HG02852 (cell line): Measurements from ENCODE around the gene DEPDC7.
"Not testable (repeated sequence)": the region's sequence is repeated elsewhere in the genome, so short reads cannot be mapped to it uniquely, and the experiment has no call there.

ENCODE experiments used
- ATAC-seq: cut with Tn5 transposase; IDR thresholded peaks from one replicate; pipeline ENCODE4 v1.9.1; 2021; ENCODE audit warnings: mild to moderate bottlenecking, moderate library complexity; ENCODE audit not compliant: unreplicated experiment

DEPDC7 gene

GRCh38 chr11:33015621-33016551 lies at the start of gene DEPDC7:
DEPDC7 (plus strand) TSS chr11:33015878; CDS start chr11:33015956, 78 bp downstream.
- ATAC-seq = peak; percentile 75

DNA sequence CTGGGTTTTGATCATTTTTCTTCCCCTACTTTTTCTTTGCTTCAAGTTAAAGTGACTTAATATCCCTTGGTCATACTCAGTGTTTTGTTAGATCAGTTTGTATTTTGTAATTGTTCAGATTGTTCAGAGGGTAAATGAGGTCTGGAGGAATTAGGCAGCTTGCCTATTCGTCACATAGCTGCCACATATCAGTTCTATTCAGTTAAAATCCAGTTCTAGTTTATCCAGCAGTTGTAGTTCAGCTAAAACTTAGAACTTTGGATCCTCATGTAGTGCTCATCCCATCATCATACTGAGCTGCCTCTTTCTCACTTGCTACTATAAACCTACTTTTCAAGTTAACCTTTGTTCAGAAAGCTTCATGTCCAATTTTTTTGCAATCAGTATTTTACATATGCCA lies 47.1 kb upstream of the DEPDC7 start:
- ATAC-seq = no peak

GRCh38 chr11:32972233-32972632 lies 43.4 kb upstream of the DEPDC7 start:
- ATAC-seq = not testable (repeated sequence)

DNA sequence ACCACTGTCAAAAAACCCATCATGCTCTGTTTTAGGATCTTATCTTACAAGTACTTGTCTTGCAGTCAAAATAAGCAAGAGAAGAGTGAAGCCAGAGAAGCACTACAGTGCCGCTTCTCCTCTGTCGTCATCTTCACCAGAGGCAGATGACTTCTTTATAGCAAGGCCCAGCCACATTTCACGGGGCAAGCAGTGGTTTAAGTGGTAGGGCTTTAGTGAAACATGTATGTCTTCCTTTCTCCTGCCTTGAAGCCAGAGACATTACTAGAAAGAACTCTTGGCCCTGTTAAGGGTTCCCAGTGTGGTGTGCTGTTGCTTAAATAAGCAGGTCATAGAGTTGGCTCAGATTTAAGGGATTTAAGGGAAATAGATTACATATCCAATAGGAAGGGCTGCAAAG lies 42.9 kb upstream of the DEPDC7 start:
- ATAC-seq = no peak

GRCh38 chr11:32982626-32983025 lies 33.1 kb upstream of the DEPDC7 start:
- no peak for ATAC-seq

DNA sequence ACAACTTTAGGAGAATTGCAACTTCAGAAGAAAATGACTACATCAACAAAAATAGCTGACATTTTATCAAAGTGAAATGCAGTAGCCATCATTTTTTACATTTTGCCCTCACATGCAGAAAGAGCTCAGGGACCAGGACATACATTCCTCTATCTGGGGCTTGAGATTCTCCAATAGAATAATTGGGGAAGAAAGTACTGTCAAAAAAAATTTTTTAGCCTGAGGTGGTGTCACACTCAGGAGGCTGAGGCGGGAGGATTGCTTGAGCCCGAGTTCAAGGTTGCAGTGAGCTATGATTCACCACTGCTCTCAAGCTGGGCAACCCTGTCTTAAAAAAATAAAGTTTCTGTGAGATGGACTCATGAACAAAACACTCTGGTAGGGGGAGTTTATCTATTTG lies 32.2 kb upstream of the DEPDC7 start:
- no peak for ATAC-seq

DNA sequence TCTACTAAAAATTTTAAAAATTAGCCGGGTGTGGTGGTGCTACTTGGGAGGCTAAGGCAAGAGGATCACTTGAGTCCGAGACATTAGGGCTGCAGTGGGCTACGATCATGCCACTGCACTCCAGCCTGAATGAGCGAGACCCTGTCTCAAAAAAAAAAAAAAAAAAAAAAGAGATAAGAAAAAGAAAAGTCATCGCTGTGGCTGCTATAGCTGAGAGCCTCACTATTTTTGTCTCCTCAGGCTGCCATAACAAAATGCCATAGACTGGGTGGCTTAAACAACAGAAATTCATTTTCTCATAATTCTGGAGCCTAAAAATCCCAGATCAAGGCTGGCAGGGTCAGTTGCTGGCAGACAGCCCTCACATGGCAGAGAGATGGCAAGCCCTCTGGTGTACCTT lies 30.1 kb upstream of the DEPDC7 start:
- ATAC-seq = no peak

DNA sequence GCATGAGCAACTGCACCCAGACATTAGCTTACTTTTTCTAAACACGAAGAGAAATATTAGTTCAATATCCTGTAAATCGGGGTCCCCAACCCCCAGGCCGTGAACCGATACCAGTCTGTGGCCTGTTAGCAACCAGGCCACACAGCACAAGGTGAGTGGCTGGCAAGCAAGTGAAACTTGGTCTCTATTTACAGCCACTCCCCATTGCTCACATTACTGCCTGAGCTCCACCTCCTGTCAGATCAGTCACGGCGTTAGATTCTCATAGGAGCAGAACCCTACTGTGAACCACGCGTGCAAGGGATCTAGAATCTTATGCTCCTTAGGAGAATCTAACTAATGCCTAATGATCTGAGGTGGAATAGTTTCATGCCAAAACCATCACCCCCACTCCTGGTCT lies 27.8 kb upstream of the DEPDC7 start:
- ATAC-seq = no peak

GRCh38 chr11:32990481-32990880 lies 25.2 kb upstream of the DEPDC7 start:
- no peak for ATAC-seq

GRCh38 chr11:32991427-32991826 lies 24.3 kb upstream of the DEPDC7 start:
- no peak for ATAC-seq

GRCh38 chr11:32991898-32992297 lies 23.8 kb upstream of the DEPDC7 start:
- ATAC-seq = no peak

GRCh38 chr11:33000181-33000580 lies 15.5 kb upstream of the DEPDC7 start:
- no peak for ATAC-seq

DNA sequence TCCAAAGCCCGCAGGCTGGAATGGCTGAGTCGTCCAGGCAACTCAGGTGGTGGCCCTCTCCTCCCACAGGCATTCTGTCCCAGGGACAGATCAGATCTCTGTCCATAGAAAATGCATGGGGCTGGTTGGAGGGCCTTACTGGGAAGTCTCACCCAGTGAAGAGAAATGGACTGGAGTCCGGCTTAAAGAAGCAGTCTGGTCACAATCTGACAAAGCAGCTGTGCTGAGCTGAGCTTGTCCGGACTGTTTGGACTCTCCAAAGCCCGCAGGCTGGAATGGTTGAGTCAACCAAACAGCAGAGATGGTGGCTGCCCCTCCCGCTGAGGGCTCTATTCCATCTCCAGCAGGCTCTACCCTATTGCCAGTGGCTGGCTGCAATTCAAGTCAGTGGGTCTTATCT lies 14.4 kb upstream of the DEPDC7 start:
- ATAC-seq = no peak

GRCh38 chr11:33001751-33002542 lies 13.7 kb upstream of the DEPDC7 start:
- ATAC-seq = no peak

DNA sequence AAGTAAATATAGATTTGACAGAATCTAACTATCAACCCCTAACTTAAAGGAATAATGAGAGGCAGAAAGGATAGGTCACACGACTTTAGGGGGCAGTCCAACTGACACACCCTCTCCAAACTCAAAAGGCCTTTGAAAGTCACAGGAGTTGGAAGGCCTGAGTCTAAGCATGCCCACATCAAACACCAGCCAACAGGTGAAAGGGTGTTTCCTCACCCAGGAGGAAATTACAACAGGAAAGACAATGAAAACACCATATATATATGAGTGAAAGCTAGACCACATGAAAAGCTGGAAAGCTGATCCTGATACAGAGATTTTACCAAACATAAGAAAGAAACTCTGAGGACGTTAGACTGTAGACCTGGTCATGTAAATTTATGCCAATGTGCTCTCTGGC lies 10.5 kb upstream of the DEPDC7 start:
- no peak for ATAC-seq

GRCh38 chr11:33006010-33006409 lies 9.7 kb upstream of the DEPDC7 start:
- no peak for ATAC-seq

- no peak for ATAC-seq
Observed at GRCh38 chr11:33013755-33014154, 1.9 kb upstream of the DEPDC7 start.

DNA sequence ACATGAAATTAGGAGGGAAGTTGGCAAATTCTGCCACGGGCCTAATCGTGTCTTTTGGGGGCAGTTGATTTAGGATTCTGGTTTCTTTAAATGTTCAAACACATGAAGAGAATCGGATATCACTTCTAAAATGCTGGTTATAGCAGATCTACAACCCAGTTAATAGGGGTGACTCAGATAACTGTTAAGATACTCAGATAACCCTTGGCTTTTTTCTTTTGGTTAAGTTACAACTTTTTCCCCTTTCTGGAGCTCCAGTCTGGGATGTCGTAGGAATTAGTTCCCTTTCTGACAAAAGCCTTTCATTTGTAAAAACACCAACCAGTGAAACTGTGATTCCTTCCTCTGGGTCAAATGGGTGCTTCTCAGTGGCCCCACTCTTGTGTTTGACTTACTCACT lies 976 bp downstream of the DEPDC7 start:
- ATAC-seq = no peak

DNA sequence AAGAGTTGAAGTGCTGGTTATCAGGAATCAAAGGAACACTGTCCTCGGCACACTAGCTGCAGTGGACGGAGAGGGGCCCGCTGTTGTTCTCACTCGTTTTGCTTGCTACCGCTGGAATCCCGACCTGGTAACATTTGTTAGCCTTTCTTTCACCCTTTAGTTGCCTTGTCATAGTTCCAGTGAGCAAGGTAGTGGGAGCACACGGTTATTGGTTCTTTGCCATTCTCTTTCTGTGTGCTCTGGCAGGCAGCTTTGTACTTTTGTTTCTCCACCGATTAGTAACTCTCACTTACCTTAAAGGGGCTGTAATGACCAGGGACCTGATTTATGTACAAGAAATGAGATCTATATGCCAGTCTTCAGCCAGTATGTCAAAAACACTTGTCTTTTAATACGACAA lies 1.8 kb downstream of the DEPDC7 start:
- no peak for ATAC-seq

DNA sequence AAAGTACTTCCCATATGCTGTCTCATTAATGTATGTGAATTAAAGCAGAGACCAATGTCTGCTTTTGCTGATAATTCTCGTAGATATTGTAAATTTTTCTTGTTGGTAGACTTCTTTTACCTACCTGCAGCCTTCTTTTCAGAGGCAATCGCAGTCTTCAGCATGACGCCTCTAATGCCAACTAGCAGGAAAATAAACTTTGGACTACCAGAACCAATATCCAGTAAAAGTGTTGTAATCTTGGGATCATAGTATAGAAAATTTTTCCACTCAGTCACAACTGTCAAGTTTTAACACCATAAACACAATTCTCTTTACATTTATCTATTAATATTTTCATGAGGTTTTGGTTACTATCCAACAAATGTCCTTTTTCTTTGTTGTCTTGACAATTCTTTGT lies 2.3 kb downstream of the DEPDC7 start:
- ATAC-seq = no peak

- ATAC-seq = no peak
Observed at GRCh38 chr11:33018840-33019239, 3.2 kb downstream of the DEPDC7 start.

DNA sequence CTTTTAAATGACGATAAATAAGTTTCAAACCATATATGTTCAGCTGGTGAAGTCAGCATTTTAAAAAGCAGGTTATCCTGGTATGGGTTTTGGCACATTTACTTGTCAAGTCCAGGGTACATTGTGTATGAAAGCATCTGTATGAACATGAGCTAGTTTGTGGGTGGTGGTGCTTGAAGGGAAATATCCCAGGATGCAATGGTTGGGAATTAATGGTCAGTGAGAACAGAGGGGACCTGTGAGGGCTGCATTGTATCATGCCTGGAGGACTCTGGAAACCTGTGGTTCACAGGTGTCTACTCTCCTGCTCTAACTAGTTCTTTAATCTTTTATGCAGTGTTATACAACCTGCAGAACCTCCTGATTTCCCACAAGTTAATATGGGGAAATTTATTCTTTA lies 5.8 kb downstream of the DEPDC7 start:
- ATAC-seq = no peak
